Stimulated activated CD4-positive, alpha-beta T cell treated with anti-CD3 and anti-CD28 coated beads, Interleukin-12 subunit alpha, Interleukin-12 subunit beta, amount 100 ng/mL, for 24 hours (primary cell): ENCODE measurements around the gene UNC5C.

ENCODE experiments used
- DNase-seq, 2 experiments: peaks; one replicate each; pipeline ENCODE4 v3.0.0-alpha.2; 2020; ENCODE audit warnings: low read depth in 2 of 2

Gene UNC5C

DNA sequence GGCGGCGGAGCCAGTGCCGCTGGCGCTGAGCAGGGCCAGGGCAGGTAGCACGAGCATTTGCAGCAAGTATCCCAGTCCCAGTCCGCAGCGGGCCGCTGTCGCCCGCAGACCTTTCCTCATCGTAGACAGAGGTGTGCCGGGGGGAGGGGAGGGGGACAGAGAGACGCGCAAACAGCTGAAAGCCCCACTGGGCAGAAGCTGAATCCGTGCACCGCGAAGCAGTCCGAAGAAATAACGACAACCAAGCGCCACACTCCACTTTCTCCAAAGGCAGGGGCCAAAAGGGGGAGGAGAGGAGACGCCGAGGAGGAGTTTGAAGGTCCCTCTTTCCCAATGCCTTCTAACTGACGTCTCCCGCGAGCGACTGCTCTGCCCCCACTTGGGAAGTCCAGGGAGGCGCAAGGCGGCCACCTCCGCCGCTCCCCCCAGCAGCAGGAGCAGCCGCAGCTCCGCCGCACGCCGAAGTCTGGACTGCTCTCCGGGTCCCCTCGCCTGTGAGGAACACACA lies at the start of gene UNC5C:
Gene UNC5C (minus strand): TSS at position 236 of the 508 bp plus-strand sequence.
- no peak for DNase-seq

- no peak for DNase-seq
Measured at GRCh38 chr4:95596676-95597075, 47.9 kb upstream of the UNC5C start.

GRCh38 chr4:95594629-95595028 lies 45.9 kb upstream of the UNC5C start:
- DNase-seq: no peak

- DNase-seq: no peak
Measured at GRCh38 chr4:95594013-95594412, 45.2 kb upstream of the UNC5C start.

DNA sequence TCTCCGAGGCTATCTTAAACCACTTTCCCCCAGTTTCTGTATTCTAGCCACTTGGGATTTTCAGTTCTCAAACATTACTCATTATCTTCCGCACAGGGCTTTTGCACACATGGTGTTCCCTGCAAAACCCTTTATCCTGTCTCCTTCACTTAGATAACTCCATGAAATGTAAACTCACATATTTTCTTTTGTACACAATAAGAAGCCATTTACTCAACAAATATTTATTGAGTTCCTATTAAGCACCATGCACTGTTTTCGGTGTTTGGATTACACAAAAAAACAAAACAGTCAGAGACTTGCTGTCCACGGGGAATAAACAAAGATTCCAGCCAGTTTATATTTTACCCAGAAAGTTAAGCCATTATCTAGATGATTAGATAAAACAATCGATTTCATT lies 42.5 kb upstream of the UNC5C start:
- DNase-seq: no peak

GRCh38 chr4:95590615-95591014 lies 41.8 kb upstream of the UNC5C start:
- DNase-seq: no peak

GRCh38 chr4:95585016-95585695 lies 36.4 kb upstream of the UNC5C start:
- DNase-seq: no peak

GRCh38 chr4:95580226-95580625 lies 31.5 kb upstream of the UNC5C start:
- no peak for DNase-seq

DNA sequence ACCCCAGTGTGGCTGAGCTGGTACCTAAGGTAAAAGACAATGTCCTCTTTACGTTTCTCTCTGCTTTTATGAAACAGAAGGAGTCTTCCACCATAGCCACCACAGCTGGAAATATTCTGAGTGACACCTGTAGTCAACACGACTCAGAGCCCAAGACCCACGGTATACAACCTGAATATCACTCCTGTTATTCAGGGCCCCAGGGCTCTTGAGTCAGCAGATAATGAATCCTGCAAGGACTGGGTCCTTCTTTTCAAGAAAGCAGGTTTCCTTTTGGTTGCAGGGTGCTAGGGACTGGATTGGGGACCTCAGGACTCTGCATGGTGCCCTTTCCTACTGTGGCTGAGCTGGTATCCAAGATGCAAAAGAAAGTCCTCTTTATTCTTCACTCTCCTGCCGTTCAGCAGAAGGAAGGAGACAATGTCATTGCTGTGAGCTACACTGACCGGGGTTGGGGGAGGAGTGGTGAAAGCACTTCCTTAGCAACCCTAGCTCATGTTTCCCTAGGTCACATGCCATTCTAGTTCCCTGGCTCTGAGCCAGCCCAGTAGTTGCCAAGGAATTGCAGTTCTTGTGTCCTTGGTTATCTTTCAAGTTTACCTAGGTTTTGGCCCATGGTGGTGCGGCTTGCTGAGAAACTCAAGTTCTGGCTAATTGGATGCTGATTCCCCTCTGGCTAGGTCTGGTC lies 23.7 kb upstream of the UNC5C start:
- DNase-seq: no peak

DNA sequence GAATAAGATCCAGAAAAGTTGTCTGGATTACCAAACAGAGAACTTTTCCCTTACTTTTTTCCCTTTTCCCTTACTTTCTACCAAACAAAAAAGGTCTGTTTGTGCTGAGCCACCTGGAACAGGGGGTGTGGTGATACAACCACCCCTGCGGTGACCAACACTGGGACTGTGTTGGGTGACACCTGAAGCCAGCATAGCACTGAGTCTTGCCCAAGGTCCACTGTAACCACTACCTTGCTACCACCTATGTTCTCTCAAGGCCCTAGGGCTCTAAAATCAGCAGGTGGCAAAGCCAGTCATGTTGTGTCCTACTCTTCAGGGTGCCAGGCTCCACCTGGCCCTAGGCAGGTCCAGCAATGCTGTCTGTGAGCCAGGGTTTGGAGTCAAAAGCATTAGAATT lies 22.8 kb upstream of the UNC5C start:
- no peak for DNase-seq

- DNase-seq: no peak
Measured at GRCh38 chr4:95563638-95564337, 15.0 kb upstream of the UNC5C start.

DNA sequence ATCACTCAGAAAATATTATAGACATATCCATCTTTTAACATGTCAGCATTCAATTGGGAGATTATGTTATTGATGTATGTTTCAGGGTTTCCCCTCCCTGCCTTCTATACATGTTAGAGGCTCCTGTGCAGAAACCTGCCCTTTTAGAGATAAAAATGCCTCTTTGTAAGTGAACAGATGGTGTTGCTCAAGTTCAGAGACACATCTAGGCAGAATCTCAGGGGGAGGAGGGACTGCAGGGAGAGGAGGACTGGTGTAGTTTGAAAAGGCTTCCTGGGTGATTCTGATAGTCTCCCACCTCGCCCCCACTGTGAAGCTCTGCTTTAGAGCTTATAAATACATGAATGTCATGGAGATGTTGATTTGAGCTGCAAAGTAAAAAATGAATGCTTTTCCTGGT lies 12.0 kb upstream of the UNC5C start:
- DNase-seq: no peak

DNA sequence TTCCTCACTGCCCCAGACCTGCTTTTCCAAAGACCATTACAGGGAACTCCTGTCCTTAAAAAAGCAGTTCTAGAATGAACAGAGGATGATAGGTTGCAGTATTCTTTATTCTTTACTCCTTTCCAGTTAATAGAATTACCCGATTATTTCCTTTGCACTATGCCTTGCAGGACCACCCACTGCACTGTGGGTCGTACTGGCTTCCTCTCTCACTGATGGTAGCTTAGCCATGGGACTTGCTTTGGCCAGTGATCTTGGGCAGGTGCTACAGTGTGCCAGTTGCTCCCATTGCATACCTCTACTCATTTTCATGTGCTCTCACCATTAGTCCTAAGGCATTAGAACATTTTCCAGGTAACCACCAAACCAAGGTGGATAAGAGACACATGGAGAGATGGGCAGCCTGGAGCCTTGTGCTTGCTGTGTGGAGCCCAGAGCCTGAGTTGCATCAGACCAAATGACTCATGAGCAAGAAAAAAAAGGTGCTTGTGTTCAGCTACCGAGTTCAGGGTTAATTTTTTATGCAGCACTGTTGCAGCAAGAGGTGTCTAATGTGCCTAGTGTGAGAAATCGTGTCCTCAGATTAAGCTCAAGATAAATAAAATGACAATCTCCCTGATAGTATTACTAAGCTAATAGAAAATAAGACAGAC lies 7.6 kb upstream of the UNC5C start:
- no peak for DNase-seq

DNA sequence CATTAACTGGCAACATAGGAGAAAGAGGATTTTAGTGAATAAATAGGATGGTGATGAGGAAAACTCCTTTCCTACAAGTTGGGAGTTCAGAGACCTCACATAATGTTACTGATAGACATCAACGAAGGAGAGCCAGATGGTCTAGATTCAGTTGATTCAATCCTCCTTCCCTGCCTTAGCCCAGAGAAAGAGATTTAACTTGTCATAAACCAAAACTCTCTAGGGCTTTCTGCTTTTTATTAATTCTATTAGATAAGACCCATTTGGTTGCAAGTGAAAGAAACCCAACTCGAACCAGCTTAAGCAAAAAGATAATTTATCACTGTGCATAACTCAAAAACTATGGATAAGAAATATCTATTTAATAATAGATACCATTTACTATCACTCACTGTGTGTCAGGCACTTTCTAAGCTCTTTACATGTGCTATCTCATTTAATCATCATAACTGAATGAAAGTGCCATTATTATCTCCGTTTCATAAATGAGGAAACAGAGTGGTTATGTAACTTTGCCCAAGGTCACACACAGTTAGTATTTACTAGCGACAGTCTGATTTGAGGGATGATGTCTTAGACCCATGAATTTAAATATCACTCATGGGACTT lies 4.3 kb upstream of the UNC5C start:
- no peak for DNase-seq

GRCh38 chr4:95551653-95552052 lies 2.9 kb upstream of the UNC5C start:
- DNase-seq: no peak

- DNase-seq: no peak
Measured at GRCh38 chr4:95550115-95550987, 1.6 kb upstream of the UNC5C start.

DNA sequence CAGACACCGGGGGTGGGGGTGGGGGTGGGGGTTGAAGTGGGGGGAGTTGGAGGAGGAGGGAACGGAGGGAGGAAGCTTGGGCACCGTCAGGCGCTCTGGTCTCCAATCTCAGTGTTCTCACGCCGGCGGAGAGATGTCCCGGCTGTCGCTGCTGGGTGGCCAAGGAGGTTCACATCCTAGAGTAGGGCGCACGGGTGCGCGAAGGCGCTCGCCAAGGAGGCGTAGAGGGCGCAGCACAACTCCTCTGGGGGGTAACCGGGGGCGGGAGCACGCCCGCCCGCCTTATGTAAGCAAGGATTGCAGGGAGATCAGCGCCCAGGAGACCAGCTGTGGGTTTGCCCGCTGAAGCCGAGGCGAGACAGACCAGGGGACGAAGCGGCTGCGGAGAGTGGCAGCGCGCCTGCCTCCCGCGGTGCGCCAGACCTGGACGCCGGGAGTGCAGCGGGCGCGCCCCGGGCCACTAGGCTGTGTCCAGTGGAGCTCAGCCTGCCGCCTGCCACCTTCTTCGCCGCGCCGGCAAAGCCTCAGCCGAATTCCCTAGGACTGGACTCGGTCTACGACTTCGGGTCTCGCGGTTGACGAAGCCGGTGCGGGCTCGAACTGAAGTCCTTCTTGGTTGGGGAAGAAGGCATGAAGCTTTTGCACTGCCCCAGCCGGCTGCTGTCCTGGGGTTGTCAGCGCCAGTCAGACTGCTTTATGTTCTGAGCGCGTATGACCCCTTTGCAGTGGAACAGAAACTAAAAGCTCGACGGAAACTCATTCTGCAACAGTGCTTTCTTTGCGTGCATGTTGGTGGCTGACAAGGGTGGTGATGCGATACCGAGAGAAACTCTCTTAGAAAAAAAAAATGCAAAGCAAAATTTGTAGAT lies 707 bp upstream of the UNC5C start:
- DNase-seq: no peak

- no peak for DNase-seq
Measured at GRCh38 chr4:95547715-95548471, 880 bp downstream of the UNC5C start.
